NOMO-1 (cell line): ENCODE data around the gene RTL3.
"Not testable (repeated sequence)": the region's sequence is repeated elsewhere in the genome, so short reads cannot be mapped to it uniquely, and the experiment has no call there.

Experiments
- DNase-seq, 2 experiments: peaks; one replicate each; lab custom pipeline; 2025; ENCODE audit not compliant: unreplicated experiment in 2 of 2; lab: John Stamatoyannopoulos, UW

The RTL3 gene

GRCh38 chrX:78658845-78659744, at the start of gene RTL3:
RTL3 (minus strand) TSS chrX:78659328; CDS start chrX:78658420, 908 bp downstream.
- DNase-seq, result no peak

DNA sequence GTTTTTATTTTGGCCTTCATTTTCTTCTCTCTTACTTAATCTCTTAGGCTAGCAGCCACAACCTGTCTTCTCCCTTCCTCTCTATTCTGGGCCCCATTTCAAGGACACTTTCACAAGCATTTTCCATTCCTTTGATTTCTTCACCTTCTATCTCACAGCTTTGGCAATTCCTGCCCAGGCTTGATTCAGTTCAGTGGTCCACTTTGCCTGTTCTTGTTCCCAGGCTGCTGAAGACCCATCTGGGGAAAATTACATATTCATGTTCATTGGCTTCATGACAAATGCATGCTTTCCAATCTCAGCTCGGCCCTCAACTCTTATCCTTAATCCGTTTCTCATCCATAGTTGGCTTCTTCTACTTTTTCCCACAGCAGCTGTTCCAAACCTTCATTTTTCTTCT, 49.7 kb upstream of the RTL3 start:
- no peak for DNase-seq

GRCh38 chrX:78708262-78708661, 49.1 kb upstream of the RTL3 start:
- DNase-seq, result peak; percentile 38 to 51

GRCh38 chrX:78706071-78706470, 46.9 kb upstream of the RTL3 start:
- DNase-seq, result no peak

GRCh38 chrX:78693536-78693935, 34.4 kb upstream of the RTL3 start:
- DNase-seq, result no peak

DNA sequence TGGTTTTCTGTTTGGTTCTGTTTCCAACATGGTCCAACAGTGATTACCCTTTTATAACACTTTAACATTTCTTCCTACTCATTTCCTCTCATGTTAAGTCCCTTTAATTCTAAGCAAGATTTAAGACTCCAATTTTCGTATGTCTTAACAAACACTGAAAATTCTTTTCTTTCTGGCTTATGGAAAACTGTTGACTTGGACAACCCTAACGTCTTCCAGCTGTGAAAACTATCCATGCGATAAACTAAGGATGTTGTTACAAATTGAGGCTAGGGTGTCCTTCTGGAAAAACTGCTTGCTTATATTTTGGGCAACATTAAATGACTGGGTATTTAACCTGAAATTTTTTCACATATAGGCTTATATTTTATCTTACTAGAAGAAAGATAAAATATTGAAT, 33.9 kb upstream of the RTL3 start:
- no peak for DNase-seq

GRCh38 chrX:78687586-78687985, 28.5 kb upstream of the RTL3 start:
- DNase-seq, result peak; percentile 36 to 80

DNA sequence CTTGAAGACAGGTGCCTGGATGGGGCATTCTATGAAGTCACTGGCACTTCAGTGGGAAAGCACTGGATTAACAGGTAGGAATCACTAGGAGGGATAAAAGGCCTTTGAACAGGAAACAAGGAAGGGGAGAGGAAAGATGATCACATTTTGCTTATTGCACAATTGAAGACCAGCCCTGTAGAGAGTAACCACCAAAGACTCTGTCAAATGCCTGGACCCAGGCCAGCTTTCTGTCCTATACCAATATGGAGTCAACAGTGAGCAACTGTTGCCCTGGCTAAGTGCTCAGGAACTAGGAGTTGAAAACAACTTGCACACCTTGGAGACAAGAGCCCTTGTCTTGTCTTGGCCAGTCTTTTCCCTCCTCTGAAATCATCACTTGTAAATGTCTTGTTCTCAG, 14.1 kb upstream of the RTL3 start:
- no peak for DNase-seq

- no peak for DNase-seq
Measured at GRCh38 chrX:78665342-78665741, 6.2 kb upstream of the RTL3 start.

- no peak for DNase-seq
Measured at GRCh38 chrX:78661836-78662235, 2.7 kb upstream of the RTL3 start.

- DNase-seq, result no peak
Measured at GRCh38 chrX:78659955-78660354, 827 bp upstream of the RTL3 start.

GRCh38 chrX:78658414-78658813, 714 bp downstream of the RTL3 start:
- DNase-seq, result no peak

DNA sequence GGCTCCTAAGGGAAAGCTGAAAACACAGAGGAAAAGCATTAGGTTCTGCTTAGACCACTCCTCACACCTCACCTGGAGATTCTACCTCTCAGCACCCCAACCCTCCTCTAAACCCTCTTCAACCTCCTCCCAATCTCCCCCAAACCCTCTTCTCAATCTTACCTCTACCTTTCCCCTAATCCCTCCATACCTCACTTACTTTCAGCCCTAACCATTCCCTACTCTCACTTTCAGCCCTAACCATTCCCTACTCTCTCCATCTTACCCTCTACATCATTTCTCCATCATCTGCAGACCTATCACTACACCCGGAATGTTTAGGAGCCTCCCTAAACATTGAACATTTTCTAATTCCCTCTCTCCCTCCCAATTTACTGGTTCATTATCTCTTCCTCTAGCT, 3.5 kb downstream of the RTL3 start:
- no peak for DNase-seq

DNA sequence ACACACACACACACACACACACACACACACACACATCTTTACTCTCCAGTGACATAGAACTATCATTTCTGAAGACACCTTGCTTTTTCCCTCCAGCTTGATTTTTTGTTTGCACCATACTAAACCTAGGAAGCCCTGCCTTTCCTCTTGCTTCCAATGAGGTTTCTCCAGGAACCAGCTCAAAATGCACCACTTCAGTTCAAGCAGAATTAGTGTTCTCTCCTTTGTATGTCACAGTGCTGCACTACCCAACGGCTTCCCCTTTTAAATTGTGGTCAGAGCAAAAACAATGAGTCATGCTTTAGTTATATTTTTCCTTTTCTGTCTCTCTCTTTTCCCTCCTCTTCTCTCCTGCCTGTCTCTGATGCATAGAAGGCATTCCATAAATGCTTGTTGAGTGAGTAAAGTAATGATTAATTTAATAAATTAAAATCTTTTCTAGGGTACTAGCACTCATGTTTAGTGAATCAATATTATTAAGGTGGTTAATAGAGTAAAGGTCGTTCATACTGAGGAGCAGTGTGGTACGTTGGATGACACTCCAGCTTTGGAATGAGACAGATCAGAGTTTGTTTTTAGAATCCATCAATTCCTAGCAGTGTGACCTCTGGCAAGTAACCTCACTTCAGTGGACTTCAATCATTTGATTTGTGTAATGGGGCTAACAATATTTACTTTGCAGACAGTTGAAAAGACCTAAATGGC, 5.9 kb downstream of the RTL3 start:
- peak; percentile 77 to 92 for DNase-seq

- DNase-seq, result peak; percentile 64 to 96
Measured at GRCh38 chrX:78650906-78651437, 8.2 kb downstream of the RTL3 start.

GRCh38 chrX:78643874-78644273, 15.3 kb downstream of the RTL3 start:
- DNase-seq, result no peak

- no peak for DNase-seq
Measured at GRCh38 chrX:78643096-78643495, 16.0 kb downstream of the RTL3 start.

DNA sequence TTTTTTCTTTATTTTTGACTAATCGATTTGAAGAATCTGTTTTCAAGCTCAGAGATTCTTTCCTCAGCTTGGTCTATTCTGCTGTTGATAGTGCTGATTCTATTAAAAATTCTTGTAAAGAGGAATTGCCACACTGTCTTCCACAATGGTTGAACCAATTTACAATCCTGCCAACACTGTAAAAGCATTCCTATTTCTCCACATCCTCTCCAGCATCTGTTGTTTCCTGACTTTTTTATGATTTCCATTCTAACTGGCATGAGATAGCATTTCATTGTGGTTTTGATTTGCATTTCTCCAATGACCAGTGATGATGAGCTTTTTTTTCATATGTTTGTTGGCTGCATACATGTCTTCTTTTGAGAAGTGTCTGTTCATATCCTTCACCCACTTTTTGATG, 23.0 kb downstream of the RTL3 start:
- not testable (repeated sequence) for DNase-seq

GRCh38 chrX:78624962-78625909, 33.9 kb downstream of the RTL3 start:
- DNase-seq, result peak; percentile 3 to 29

GRCh38 chrX:78624426-78624825, 34.7 kb downstream of the RTL3 start:
- DNase-seq, result no peak

DNA sequence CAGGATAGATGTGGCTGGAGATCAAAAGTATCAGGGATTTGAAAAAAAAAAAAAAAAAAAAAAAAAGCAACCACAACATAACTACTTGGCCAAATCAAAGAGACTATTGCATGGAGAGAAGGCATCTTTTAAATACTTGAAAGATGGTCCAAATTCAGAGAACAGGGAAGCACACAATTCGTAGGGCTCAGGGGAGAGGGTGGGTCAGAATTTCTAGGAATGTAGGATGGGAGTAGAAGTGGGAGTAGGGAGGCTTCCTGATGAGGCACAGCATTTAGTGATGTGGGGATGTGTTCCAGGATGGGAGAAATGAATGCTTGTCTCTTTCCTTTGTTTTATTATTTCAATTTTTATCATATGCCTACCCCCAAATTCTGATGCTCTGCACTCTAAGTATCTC, 36.3 kb downstream of the RTL3 start:
- no peak for DNase-seq
